H1 (cell line): ENCODE results near the gene DYNLRB1. TPM values are rescaled to one million over a fixed set of nuclear protein-coding genes. Genes with fewer than 3 reads are reported as not detected.

ENCODE experiments used
- CTCF ChIA-PET: fragments of 300-600 bp; sonication (Branson Sonifier 250); formaldehyde crosslinking; loops from one replicate; lab custom pipeline; 2021; ENCODE audit not compliant: partially characterized antibody; lab: Charles Lee
- POLR2A ChIA-PET: fragments of 300-600 bp; sonication (Branson Sonifier 250); formaldehyde crosslinking; loops from one replicate; lab custom pipeline; 2021; ENCODE audit warnings: inconsistent platforms; ENCODE audit not compliant: partially characterized antibody; lab: Charles Lee
- DNase-seq, 2 experiments: peaks; one replicate each; pipeline versions ENCODE4 v3.0.0 to v3.0.0-alpha.2; 2010 to 2022; ENCODE audit warnings: low spot score in 2 of 2, low read depth in 1 of 2, mixed read lengths in 1 of 2
- FAIRE-seq: peaks from 2 replicates; lab custom pipeline; 2011; peaks lifted over from hg19 to GRCh38; lab: Jason Lieb, UNC
- H2AFZ ChIP-seq: 2 replicates; pipeline ENCODE4 v1.8.1; 2012; ENCODE audit warnings: low read length, inconsistent platforms
- H2AK5ac ChIP-seq: 2 replicates; pipeline ENCODE4 v1.6.1; 2013; ENCODE audit warnings: low read depth, low read length
- H2BK120ac ChIP-seq: replicated peaks from 2 replicates; pipeline ENCODE3; 2013; ENCODE audit warnings: low read depth, low read length, inconsistent platforms
- H2BK12ac ChIP-seq: 2 replicates; pipeline ENCODE4 v1.6.1; 2013; ENCODE audit warnings: low read depth, low read length
- H2BK15ac ChIP-seq: 2 replicates; pipeline ENCODE4 v1.6.1; 2013; ENCODE audit warnings: low read length
- H2BK20ac ChIP-seq: 2 replicates; pipeline ENCODE4 v1.6.1; 2013; ENCODE audit warnings: low read length
- H2BK5ac ChIP-seq: 2 replicates; pipeline ENCODE4 v1.6.1; 2013; ENCODE audit warnings: low read depth, low read length
- H3K14ac ChIP-seq: 2 replicates; pipeline ENCODE4 v1.6.1; 2013; ENCODE audit warnings: inconsistent platforms; ENCODE audit not compliant: insufficient read length
- H3K18ac ChIP-seq: 2 replicates; pipeline ENCODE4 v1.6.1; 2013; ENCODE audit warnings: low read length; ENCODE audit errors: extremely low read depth
- H3K23ac ChIP-seq: 2 replicates; pipeline ENCODE4 v1.6.1; 2013; ENCODE audit warnings: inconsistent platforms; ENCODE audit not compliant: insufficient read length
- H3K23me2 ChIP-seq: 2 replicates; pipeline ENCODE4 v1.6.1; 2013; ENCODE audit warnings: low read depth, low read length
- H3K27ac ChIP-seq: 2 replicates; pipeline ENCODE4 v1.6.1; 2011; ENCODE audit warnings: low read depth, low read length, inconsistent platforms
- H3K27me3 ChIP-seq, 4 experiments: replicated peaks in 1 of 4; 1 replicate in 1 of 4; 2 replicates in 3 of 4; pipeline versions ENCODE4 v1.6.1 to v1.8.1; 2011 to 2013; ENCODE audit warnings: low read length in 3 of 4, mild to moderate bottlenecking in 3 of 4, inconsistent platforms in 2 of 4, mixed read lengths in 2 of 4, moderate library complexity in 1 of 4; ENCODE audit not compliant: control insufficient read depth in 3 of 4, insufficient read depth in 3 of 4; ENCODE audit errors: extremely low read depth in 1 of 4
- H3K36me3 ChIP-seq, 4 experiments: 2 replicates each; pipeline versions ENCODE4 v1.6.1 to v1.8.1; 2011 to 2013; ENCODE audit warnings: mild to moderate bottlenecking in 4 of 4, low read length in 3 of 4, moderate library complexity in 2 of 4, control low read depth in 1 of 4, inconsistent platforms in 1 of 4; ENCODE audit not compliant: insufficient read depth in 4 of 4, control insufficient read depth in 2 of 4
- H3K4ac ChIP-seq: replicated peaks from 2 replicates; pipeline ENCODE3; 2013; ENCODE audit warnings: low read length, low read depth, mixed read lengths, inconsistent platforms; ENCODE audit not compliant: insufficient read length
- H3K4me1 ChIP-seq, 4 experiments: replicated peaks in 1 of 4; 1 replicate in 1 of 4; 2 replicates in 3 of 4; pipeline versions ENCODE4 v1.6.1 to v1.8.1; 2011 to 2013; ENCODE audit warnings: low read length in 3 of 4, inconsistent platforms in 2 of 4, mixed read lengths in 1 of 4; ENCODE audit not compliant: insufficient read depth in 4 of 4, control insufficient read depth in 3 of 4
- H3K4me2 ChIP-seq, 2 experiments: 2 replicates each; pipeline versions ENCODE4 v1.6.1 to v1.8.1; 2011 to 2013; ENCODE audit warnings: low read depth in 2 of 2, low read length in 2 of 2, control low read depth in 1 of 2, inconsistent platforms in 1 of 2, mild to moderate bottlenecking in 1 of 2; ENCODE audit not compliant: insufficient read depth in 1 of 2
- H3K4me3 ChIP-seq, 4 experiments: fragments of 200-600, 300-600 bp in 1 of 4; sonication (generic), shearing (Covaris generic), sonication (Bioruptor Twin) in 1 of 4; 2 replicates each; pipeline versions ENCODE4 v1.5.1 to v1.8.1; 2011 to 2016; ENCODE audit warnings: low read length in 4 of 4, low read depth in 3 of 4, control low read depth in 2 of 4, inconsistent platforms in 2 of 4, mild to moderate bottlenecking in 2 of 4, mixed read lengths in 1 of 4, moderate library complexity in 1 of 4; ENCODE audit not compliant: insufficient read depth in 2 of 4; ENCODE audit errors: extremely low read depth in 1 of 4
- H3K56ac ChIP-seq: replicated peaks from 2 replicates; pipeline ENCODE3; 2013; ENCODE audit warnings: low read depth, mild to moderate bottlenecking, mixed read lengths, low read length, inconsistent platforms; ENCODE audit not compliant: insufficient read length
- H3K79me1 ChIP-seq: 2 replicates; pipeline ENCODE4 v1.6.1; 2013; ENCODE audit warnings: low read depth, low read length, control low read depth
- H3K79me2 ChIP-seq, 2 experiments: 2 replicates each; pipeline versions ENCODE4 v1.6.1 to v1.8.1; 2012 to 2013; ENCODE audit warnings: low read length in 2 of 2, mild to moderate bottlenecking in 2 of 2, inconsistent platforms in 1 of 2; ENCODE audit not compliant: insufficient read depth in 2 of 2, control insufficient read depth in 1 of 2
- H3K9ac ChIP-seq, 4 experiments: replicated peaks in 1 of 4; 1 replicate in 1 of 4; 2 replicates in 3 of 4; pipeline versions ENCODE4 v1.6.1 to v1.8.1; 2011 to 2013; ENCODE audit warnings: low read depth in 3 of 4, low read length in 3 of 4, control low read depth in 2 of 4, mild to moderate bottlenecking in 2 of 4, moderate library complexity in 2 of 4, inconsistent platforms in 1 of 4; ENCODE audit errors: extremely low read depth in 1 of 4
- H3K9me3 ChIP-seq, 2 experiments: 2 replicates each; pipeline versions ENCODE4 v1.6.1 to v1.8.1; 2012 to 2013; ENCODE audit warnings: mild to moderate bottlenecking in 2 of 2, moderate library complexity in 2 of 2, control low read depth in 1 of 2, inconsistent platforms in 1 of 2, low read depth in 1 of 2, low read length in 1 of 2, mixed read lengths in 1 of 2; ENCODE audit not compliant: insufficient read depth in 2 of 2
- H4K20me1 ChIP-seq, 2 experiments: replicated peaks in 1 of 2; 2 replicates each; pipeline versions ENCODE3 to v1.8.1; 2011 to 2013; ENCODE audit warnings: inconsistent platforms in 2 of 2, low read length in 2 of 2, mild to moderate bottlenecking in 1 of 2; ENCODE audit not compliant: insufficient read depth in 2 of 2, control insufficient read depth in 1 of 2
- H4K5ac ChIP-seq: 2 replicates; pipeline ENCODE4 v1.6.1; 2013; ENCODE audit warnings: low read length, low read depth, mixed read lengths, inconsistent platforms; ENCODE audit not compliant: insufficient read length
- H4K8ac ChIP-seq: 2 replicates; pipeline ENCODE4 v1.8.0; 2013; ENCODE audit warnings: mild to moderate bottlenecking, moderate library complexity, low read length, inconsistent platforms; ENCODE audit not compliant: insufficient read depth; ENCODE audit errors: extremely low read depth
- H4K91ac ChIP-seq: replicated peaks from 2 replicates; pipeline ENCODE3; 2013; ENCODE audit warnings: low read length, mixed read lengths, inconsistent platforms; ENCODE audit not compliant: insufficient read length
- BACH1 ChIP-seq: IDR thresholded peaks from 2 replicates; pipeline ENCODE4 v1.6.1; 2012; ENCODE audit warnings: low read length, improper control_type of control experiment
- CEBPB ChIP-seq: IDR thresholded peaks from 2 replicates; pipeline ENCODE4 v1.6.1; 2012; ENCODE audit warnings: low read depth, low read length
- GABPA ChIP-seq: IDR thresholded peaks from 2 replicates; pipeline ENCODE4 v1.6.1; 2011; ENCODE audit warnings: mild to moderate bottlenecking, low read length, moderate library complexity, borderline replicate concordance; ENCODE audit not compliant: insufficient read depth
- HDAC6 ChIP-seq: IDR thresholded peaks from one replicate; pipeline ENCODE4 v1.7.1; 2012; ENCODE audit warnings: low read depth, mild to moderate bottlenecking, inconsistent platforms, low read length, moderate library complexity
- RFX5 ChIP-seq: IDR thresholded peaks from 2 replicates; pipeline ENCODE4 v1.6.1; 2011; ENCODE audit warnings: low read depth, low read length, improper control_type of control experiment, borderline replicate concordance
- SRF ChIP-seq: IDR thresholded peaks from 2 replicates; pipeline ENCODE4 v1.6.1; 2011; ENCODE audit warnings: mild to moderate bottlenecking, low read depth, low read length, moderate library complexity
- TCF12 ChIP-seq: IDR thresholded peaks from 2 replicates; pipeline ENCODE4 v1.6.1; 2011; ENCODE audit warnings: low read depth, mild to moderate bottlenecking, low read length
- WGBS, 2 experiments: shearing (Covaris generic) in 1 of 2; methylation state at CpG; one replicate each; pipeline versions ENCODE4 v1.1.6 to v1.1.7; 2013 to 2015; ENCODE audit warnings: low lambda C conversion rate in 2 of 2, mixed read lengths in 2 of 2, inconsistent platforms in 1 of 2, low coverage in 1 of 2, missing lambda C conversion rate in 1 of 2; ENCODE audit not compliant: insufficient replicate concordance in 2 of 2, insufficient coverage in 1 of 2, insufficient read length in 1 of 2; ENCODE audit errors: extremely low coverage in 1 of 2, missing lambda C conversion rate in 1 of 2; 5-methylcytosine and 5-hydroxymethylcytosine counted together
- polyA plus RNA-seq, 7 experiments: library from polyadenylated mRNA; depleted of rRNA in 3 of 7; stranded (reverse) in 5 of 7; unstranded in 2 of 7; fragments of >200 nt in 5 of 7; fragments of 200-250 nt in 2 of 7; gene quantifications; 1 replicate in 5 of 7; 2 replicates in 1 of 7; 4 replicates in 1 of 7; pipeline versions ENCODE4 v1.2.1 to v1.2.3, GENCODE V29; 2011 to 2013; ENCODE audit warnings: missing spikeins in 2 of 7, mixed read lengths in 2 of 7
- total RNA-seq: library from RNA; stranded (reverse); fragmentation: NEBNext Ultra II Directional; extraction: Animal tissue kit (Norgen Biotek cat#: 25700); gene quantifications from 2 replicates; pipeline ENCODE4 v1.2.1, GENCODE V29; 2021

The DYNLRB1 gene
- total and polyA plus RNA-seq, 2 of the 8 experiments (the other 6 are each of a cell fraction or from before 2014, with no cell fraction given): 109 to 214 TPM

GRCh38 chr20:34570859-34571306 lies 54.7 kb downstream of the DYNLRB1 start:
- H4K20me1 ChIP-seq: peaks cover 0 to under 1% of the 10 kb centered on the region in 2 experiments
- no peak overlapping the region for H3K23ac ChIP-seq
- H3K4me2 ChIP-seq: no peak overlapping the region
- no peak overlapping the region for H3K14ac ChIP-seq
- no peak overlapping the region for H2BK20ac ChIP-seq
- no peak overlapping the region for H2BK120ac ChIP-seq
- no peak overlapping the region for H2AFZ ChIP-seq
- H3K4me1 ChIP-seq: 0 out of 7 replicates have a peak, but pooled peaks cover 0 to 4% (median 1%) of the 10 kb centered on the region in 4 experiments
- no peak overlapping the region for H3K56ac ChIP-seq
- no peak overlapping the region for H4K8ac ChIP-seq
- H3K9me3 ChIP-seq: no peaks in the 10 kb centered on the region
- H4K91ac ChIP-seq: no peak overlapping the region
- no peak overlapping the region for H2BK12ac ChIP-seq
- H3K4ac ChIP-seq: no peak overlapping the region
- DNase-seq (no peak), FAIRE-seq (no peak)
- CTCF ChIA-PET: interaction anchor here (0.9 to 1.8 kb wide), 3 partner anchors 9 to 21 kb away, joined by 3 to 8 read pairs (median 5); no protein-coding TSS in a partner anchor
- H3K23me2 ChIP-seq: no peaks in the 10 kb centered on the region
- no peaks in the 10 kb centered on the region for H3K79me2 ChIP-seq
- H3K27ac ChIP-seq: no peak overlapping the region
- TF ChIP-seq HDAC6 (no peak), GABPA (no peak), BACH1 (no peak), SRF (no peak), TCF12 (no peak), CEBPB (no peak), RFX5 (no peak)
- no peak overlapping the region for H3K18ac ChIP-seq
- no peak overlapping the region for H2BK15ac ChIP-seq
- 0 out of 2 replicates have a peak, but pooled peaks cover under 1% of the 10 kb centered on the region for H3K79me1 ChIP-seq
- H3K4me3 ChIP-seq: no peak overlapping the region
- no peak overlapping the region for H2AK5ac ChIP-seq
- H3K9ac ChIP-seq: no peak overlapping the region
- H2BK5ac ChIP-seq: no peak overlapping the region
- no peak overlapping the region for H4K5ac ChIP-seq
- POLR2A ChIA-PET: interaction anchor here (0.7 to 1.8 kb wide), 2 partner anchors 11 to 134 kb away, joined by 3 to 5 read pairs; no protein-coding TSS in a partner anchor
- H3K36me3 ChIP-seq: peaks cover 0 to 3% (median 0%) of the 10 kb centered on the region in 4 experiments; a peak in 1 of 8 replicates
- no peaks in the 10 kb centered on the region; a peak in 1 of 7 replicates for H3K27me3 ChIP-seq
- 87% methylated on average over 3 of the region's 3 CpGs; no CpG with 5 or more reads in 1 of the 2 experiments for WGBS, 2 experiments
